Smooth muscle cell (in vitro differentiated cells): ENCODE data around the gene VAMP2. TPM values are rescaled to one million over a fixed set of nuclear protein-coding genes. Genes with fewer than 3 reads are reported as not detected.

Source experiments
- DNase-seq: peaks from one replicate; lab custom pipeline; 2025; ENCODE audit not compliant: unreplicated experiment; lab: John Stamatoyannopoulos, UW
- H2AFZ ChIP-seq: fragments of 200-600 bp; sonication (generic); 2 replicates; pipeline ENCODE4 v1.6.0; 2016; ENCODE audit warnings: antibody characterized with exemption, low read depth, mild to moderate bottlenecking
- H3F3A ChIP-seq: fragments of 200-600 bp; sonication (generic); 2 replicates; pipeline ENCODE4 v1.6.0; 2017; ENCODE audit warnings: antibody characterized with exemption, low read depth
- H3K27ac ChIP-seq: fragments of 200-600 bp; sonication (generic); 2 replicates; pipeline ENCODE4 v1.5.1; 2016; ENCODE audit warnings: low read depth, mild to moderate bottlenecking
- H3K27me3 ChIP-seq: fragments of 200-600 bp; sonication (generic); 2 replicates; pipeline ENCODE4 v1.6.1; 2016; ENCODE audit warnings: low read depth, mild to moderate bottlenecking
- H3K36me3 ChIP-seq: fragments of 200-600 bp; sonication (generic); 2 replicates; pipeline ENCODE4 v1.5.1; 2016; ENCODE audit warnings: low read depth
- H3K4me1 ChIP-seq: fragments of 200-600 bp; sonication (generic); 2 replicates; pipeline ENCODE4 v1.5.1; 2016; ENCODE audit warnings: low read depth
- H3K4me2 ChIP-seq: fragments of 200-600 bp; sonication (generic); 2 replicates; pipeline ENCODE4 v1.6.0; 2016; ENCODE audit warnings: mild to moderate bottlenecking
- H3K4me3 ChIP-seq: fragments of 200-600 bp; sonication (generic); 2 replicates; pipeline ENCODE4 v1.5.1; 2016; ENCODE audit warnings: mild to moderate bottlenecking
- H3K79me2 ChIP-seq: fragments of 200-600 bp; sonication (generic); 2 replicates; pipeline ENCODE4 v1.6.0; 2016; ENCODE audit warnings: low read depth, mild to moderate bottlenecking
- H3K9ac ChIP-seq: fragments of 200-600 bp; sonication (generic); 2 replicates; pipeline ENCODE4 v1.6.0; 2016; ENCODE audit warnings: low read depth
- H3K9me3 ChIP-seq: fragments of 200-600 bp; sonication (generic); replicated peaks from 2 replicates; pipeline ENCODE4 v1.5.1; 2016; ENCODE audit warnings: low read depth
- H4K20me1 ChIP-seq: fragments of 200-600 bp; sonication (generic); 2 replicates; pipeline ENCODE4 v1.6.0; 2016; ENCODE audit warnings: low read depth
- CTCF ChIP-seq: fragments of 200-600 bp; sonication (generic); IDR thresholded peaks from 2 replicates; pipeline ENCODE4 v1.5.1; 2017; ENCODE audit warnings: borderline replicate concordance, mild to moderate bottlenecking, antibody characterized with exemption; ENCODE audit not compliant: insufficient read depth, poor library complexity, severe bottlenecking
- WGBS: methylation state at CpG from one replicate; pipeline ENCODE4 v1.1.7; 2016; ENCODE audit warnings: low lambda C conversion rate; 5-methylcytosine and 5-hydroxymethylcytosine counted together
- polyA plus RNA-seq: library from polyadenylated mRNA; unstranded; fragments of >200 nt; fragmentation: Nextera tagmentation; extraction: Ambion mirVana; gene quantifications from 2 replicates; pipeline ENCODE4 v1.2.1, GENCODE V29; 2016
- total RNA-seq: library from RNA; depleted of rRNA; stranded (reverse); fragments of >200 nt; gene quantifications from 2 replicates; pipeline ENCODE4 v1.2.3, GENCODE V29; 2014

Gene VAMP2
- total and polyA plus RNA-seq, 2 experiments from 2014 or later = 8.1 to 20.1 TPM

- no peak overlapping the region for H3K9ac ChIP-seq
- peak overlapping the region; percentile 1 for H3K27ac ChIP-seq
- peak overlapping the region; percentile 97 for H3K4me2 ChIP-seq
- no peak for DNase-seq
- no peaks in the 10 kb centered on the region for H3K36me3 ChIP-seq
- H3K79me2 ChIP-seq = peaks cover 17% of the 10 kb centered on the region
- H3K4me3 ChIP-seq = no peak overlapping the region
- peaks cover 8% of the 10 kb centered on the region for H4K20me1 ChIP-seq
- H3F3A ChIP-seq = peaks cover 5% of the 10 kb centered on the region
- no peaks in the 10 kb centered on the region for H3K27me3 ChIP-seq
- H3K9me3 ChIP-seq = no peaks in the 10 kb centered on the region
- no peak for TF ChIP-seq CTCF
- H2AFZ ChIP-seq = no peak overlapping the region
- WGBS = 88% methylated on average over 6 of the region's 6 CpGs
- peaks cover 22% of the 10 kb centered on the region for H3K4me1 ChIP-seq
Measured at GRCh38 chr17:8164815-8165131, 2.0 kb upstream of the VAMP2 start.

- Histone ChIP-seq H3K27ac (peak overlapping the region; percentile 1), H4K20me1 (peaks cover 13% of the 10 kb centered on the region), H3K79me2 (peaks cover 17% of the 10 kb centered on the region), H3K36me3 (no peaks in the 10 kb centered on the region), H3K4me3 (no peak overlapping the region), H3K4me2 (peak overlapping the region; percentile 97), H3K9ac (no peak overlapping the region), H3F3A (peaks cover 5% of the 10 kb centered on the region), H3K9me3 (no peaks in the 10 kb centered on the region), H3K4me1 (peaks cover 22% of the 10 kb centered on the region), H3K27me3 (no peaks in the 10 kb centered on the region), H2AFZ (peak overlapping the region; percentile 44)
- TF ChIP-seq CTCF = no peak
- DNase-seq = no peak
- WGBS = 38% methylated on average over 13 of the region's 13 CpGs
Measured at GRCh38 chr17:8163978-8164814, 1.4 kb upstream of the VAMP2 start.

GRCh38 chr17:8162997-8163977 lies 539 bp upstream of the VAMP2 start:
- Histone ChIP-seq H4K20me1 (peaks cover 13% of the 10 kb centered on the region), H3K4me1 (peaks cover 22% of the 10 kb centered on the region), H3K36me3 (no peaks in the 10 kb centered on the region), H3K9ac (peak overlapping the region; percentile 98), H3K9me3 (no peaks in the 10 kb centered on the region), H2AFZ (peak overlapping the region; percentile 98), H3F3A (peaks cover 5% of the 10 kb centered on the region), H3K27me3 (no peaks in the 10 kb centered on the region), H3K27ac (peak overlapping the region; percentile 62), H3K79me2 (peaks cover 17% of the 10 kb centered on the region), H3K4me2 (peak overlapping the region; percentile 97), H3K4me3 (peak overlapping the region; percentile 99)
- TF ChIP-seq CTCF = no peak
- no peak for DNase-seq
- WGBS = 5% methylated on average over 21 of the region's 55 CpGs
